Natural killer cell (primary cell): ENCODE data around the gene IFT122. TPM values are rescaled to one million over a fixed set of nuclear protein-coding genes. Genes with fewer than 3 reads are reported as not detected.

Experiments used
- ATAC-seq, 3 donors: fragments of 150-1000 bp in 2 of 3; fragments of 200-7000 bp in 1 of 3; cut with Tn5 transposase; 1 replicate in 1 of 3; 2 replicates in 2 of 3; pipeline ENCODE4 v1.10.0; 2021; ENCODE audit warnings: mild to moderate bottlenecking in 2 of 3, moderate library complexity in 2 of 3
- DNase-seq, 2 donors: peaks; one replicate each; pipeline versions ENCODE4 v3.0.0 to v3.0.0-alpha.2; 2013 to 2021; ENCODE audit warnings: mixed read lengths in 1 of 2
- H3K27ac ChIP-seq: one replicate; pipeline ENCODE4 v1.5.1; 2013; ENCODE audit warnings: mild to moderate bottlenecking, low read length
- H3K27me3 ChIP-seq: one replicate; pipeline ENCODE4 v1.6.1; 2013; ENCODE audit warnings: low read length; ENCODE audit not compliant: control insufficient read depth, insufficient read depth
- H3K36me3 ChIP-seq: one replicate; pipeline ENCODE4 v1.6.1; 2013; ENCODE audit warnings: low read length; ENCODE audit not compliant: control insufficient read depth, insufficient read depth
- H3K4me1 ChIP-seq: one replicate; pipeline ENCODE4 v1.6.1; 2013; ENCODE audit warnings: low read length; ENCODE audit not compliant: control insufficient read depth, insufficient read depth
- H3K4me3 ChIP-seq: one replicate; pipeline ENCODE4 v1.5.1; 2013; ENCODE audit warnings: low read length
- H3K9me3 ChIP-seq: one replicate; pipeline ENCODE4 v1.6.1; 2013; ENCODE audit warnings: low read length; ENCODE audit not compliant: control insufficient read depth, insufficient read depth
- H3K27ac Mint-ChIP-seq, 2 donors: one replicate each; pipeline ENCODE4 v1.8.0; 2022; ENCODE audit warnings: mild to moderate bottlenecking in 2 of 2, mixed read lengths in 2 of 2, moderate library complexity in 1 of 2
- H3K27me3 Mint-ChIP-seq, 2 donors: one replicate each; pipeline ENCODE4 v1.8.0; 2022; ENCODE audit warnings: low read depth in 2 of 2, mixed read lengths in 2 of 2
- H3K36me3 Mint-ChIP-seq: one replicate; pipeline ENCODE4 v1.8.0; 2022; ENCODE audit warnings: mixed read lengths
- H3K4me1 Mint-ChIP-seq, 2 donors: one replicate each; pipeline ENCODE4 v1.8.0; 2022; ENCODE audit warnings: mixed read lengths in 2 of 2
- H3K4me3 Mint-ChIP-seq: one replicate; pipeline ENCODE4 v1.8.0; 2022; ENCODE audit warnings: mild to moderate bottlenecking, moderate library complexity, mixed read lengths
- H3K9me3 Mint-ChIP-seq, 2 donors: one replicate each; pipeline ENCODE4 v1.8.0; 2022; ENCODE audit warnings: mixed read lengths in 2 of 2
- WGBS: methylation state at CpG from one replicate; pipeline ENCODE4 v1.1.7; 2013; ENCODE audit warnings: missing lambda C conversion rate; ENCODE audit not compliant: insufficient coverage; 5-methylcytosine and 5-hydroxymethylcytosine counted together
- intact Hi-C: fragments of 100-400 bp; cut with micrococcal nuclease; formaldehyde crosslinking; loops from one replicate; pipeline ENCODE4 v1.14.2; 2022
- total RNA-seq, 4 donors: library from RNA; stranded (reverse); fragments of 120-200 nt in 1 of 4; gene quantifications; one replicate each; pipeline versions ENCODE4 v1.2.3 to v1.2.4, GENCODE V29; 2013 to 2022
- TF ChIP-seq, protein P1 (sequence below): fragments of 200-600 bp; IDR thresholded peaks from one replicate; pipeline ENCODE4 v1.8.0; 2022; ENCODE audit warnings: antibody characterized with exemption

Gene IFT122
- total RNA-seq, 3 donors from 2014 or later (not counting 1 experiment from before 2014, with no cell fraction given) = 20.7 to 26.6 (median 23.9) TPM

DNA sequence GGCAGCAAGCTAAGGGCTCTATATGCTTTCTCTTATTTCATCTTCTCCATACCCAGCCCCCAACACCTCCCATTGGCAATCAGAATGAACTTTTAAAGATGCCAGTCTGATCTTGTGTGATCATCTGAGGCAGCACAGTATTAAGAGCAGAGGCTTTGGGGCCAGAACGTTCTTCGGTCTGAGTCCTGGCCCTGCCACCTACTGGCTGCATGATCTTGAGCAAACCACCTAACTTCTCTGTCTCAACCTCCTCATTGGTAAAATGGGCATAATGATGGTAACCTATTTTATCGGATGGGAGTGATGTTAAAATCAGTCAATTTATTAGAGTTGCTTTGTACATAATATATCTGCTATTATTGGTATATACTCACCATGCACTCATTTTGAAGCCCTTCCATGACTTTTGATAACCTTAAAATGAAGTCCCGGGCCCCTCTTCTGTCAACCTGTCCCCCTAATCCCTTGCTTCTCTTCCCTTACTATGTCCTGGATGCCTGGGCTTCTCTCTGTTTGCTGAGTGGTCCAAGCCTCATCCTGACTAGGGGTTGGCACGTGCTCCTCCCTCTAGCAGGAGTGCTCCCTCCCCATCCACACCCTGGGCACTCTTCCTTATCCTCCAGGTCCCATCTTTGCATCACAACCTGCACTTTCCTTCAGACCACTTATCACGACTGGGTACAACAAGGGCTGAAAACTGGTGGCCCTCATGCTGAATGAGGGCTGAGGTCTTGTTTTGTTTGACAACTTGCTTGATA is 17.9 kb upstream of the IFT122 start:
- Histone ChIP-seq H3K9me3 (no peaks in the 10 kb centered on the region), H3K4me3 (no peak overlapping the region), H3K27me3 (no peaks in the 10 kb centered on the region), H3K4me1 (no peaks in the 10 kb centered on the region), H3K27ac (no peak overlapping the region), H3K36me3 (no peaks in the 10 kb centered on the region)
- peaks cover 0 to under 1% of the 10 kb centered on the region in 2 donors for H3K4me1 Mint-ChIP-seq
- H3K9me3 Mint-ChIP-seq = no peaks in the 10 kb centered on the region
- H3K27ac Mint-ChIP-seq = no peak overlapping the region
- no peak for ATAC-seq
- WGBS = 80% methylated on average over 5 of the region's 6 CpGs
- no peak overlapping the region for H3K4me3 Mint-ChIP-seq
- no peak for DNase-seq
- H3K36me3 Mint-ChIP-seq = no peaks in the 10 kb centered on the region
- TF ChIP-seq, protein P1, sequence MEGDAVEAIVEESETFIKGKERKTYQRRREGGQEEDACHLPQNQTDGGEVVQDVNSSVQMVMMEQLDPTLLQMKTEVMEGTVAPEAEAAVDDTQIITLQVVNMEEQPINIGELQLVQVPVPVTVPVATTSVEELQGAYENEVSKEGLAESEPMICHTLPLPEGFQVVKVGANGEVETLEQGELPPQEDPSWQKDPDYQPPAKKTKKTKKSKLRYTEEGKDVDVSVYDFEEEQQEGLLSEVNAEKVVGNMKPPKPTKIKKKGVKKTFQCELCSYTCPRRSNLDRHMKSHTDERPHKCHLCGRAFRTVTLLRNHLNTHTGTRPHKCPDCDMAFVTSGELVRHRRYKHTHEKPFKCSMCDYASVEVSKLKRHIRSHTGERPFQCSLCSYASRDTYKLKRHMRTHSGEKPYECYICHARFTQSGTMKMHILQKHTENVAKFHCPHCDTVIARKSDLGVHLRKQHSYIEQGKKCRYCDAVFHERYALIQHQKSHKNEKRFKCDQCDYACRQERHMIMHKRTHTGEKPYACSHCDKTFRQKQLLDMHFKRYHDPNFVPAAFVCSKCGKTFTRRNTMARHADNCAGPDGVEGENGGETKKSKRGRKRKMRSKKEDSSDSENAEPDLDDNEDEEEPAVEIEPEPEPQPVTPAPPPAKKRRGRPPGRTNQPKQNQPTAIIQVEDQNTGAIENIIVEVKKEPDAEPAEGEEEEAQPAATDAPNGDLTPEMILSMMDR = no peak
- intact Hi-C loops = no loop called here
- H3K27me3 Mint-ChIP-seq = peaks cover 0 to 3% of the 10 kb centered on the region in 2 donors

DNA sequence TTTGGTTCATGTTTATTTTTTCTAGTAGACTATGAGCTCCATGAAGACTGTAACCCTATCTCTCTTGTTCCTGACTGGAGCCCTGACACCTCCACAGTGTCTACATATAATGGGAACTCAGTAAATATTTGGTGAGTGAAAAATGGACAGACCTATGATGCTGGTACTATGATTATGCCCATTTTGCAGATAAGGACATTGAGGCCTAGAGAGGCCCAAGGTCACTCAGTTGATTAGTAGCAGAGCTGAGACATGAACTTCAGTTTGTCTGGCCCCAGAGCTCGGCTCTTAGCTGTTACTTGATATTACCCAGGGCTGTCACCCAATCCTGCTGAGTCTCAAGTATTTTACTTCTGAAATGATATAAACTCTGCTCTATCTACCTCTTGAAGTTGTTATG is 17.1 kb upstream of the IFT122 start:
- H3K36me3 ChIP-seq = no peaks in the 10 kb centered on the region
- no peaks in the 10 kb centered on the region for H3K27me3 ChIP-seq
- TF ChIP-seq, protein P1 = no peak
- H3K27ac ChIP-seq = no peak overlapping the region
- peaks cover 7% of the 10 kb centered on the region for H3K4me1 ChIP-seq
- H3K4me3 ChIP-seq = no peak overlapping the region
- Mint-ChIP-seq H3K4me3 (no peak overlapping the region), H3K36me3 (no peaks in the 10 kb centered on the region), H3K4me1 (peaks cover 6 to 8% of the 10 kb centered on the region in 2 donors), H3K27me3 (peaks cover 0 to 3% of the 10 kb centered on the region in 2 donors), H3K9me3 (no peaks in the 10 kb centered on the region), H3K27ac (no peak overlapping the region)
- intact Hi-C loops = no loop called here
- 86% methylated on average over 1 of the region's 1 CpG for WGBS
- no peak for ATAC-seq
- no peaks in the 10 kb centered on the region for H3K9me3 ChIP-seq
- DNase-seq = no peak

DNA sequence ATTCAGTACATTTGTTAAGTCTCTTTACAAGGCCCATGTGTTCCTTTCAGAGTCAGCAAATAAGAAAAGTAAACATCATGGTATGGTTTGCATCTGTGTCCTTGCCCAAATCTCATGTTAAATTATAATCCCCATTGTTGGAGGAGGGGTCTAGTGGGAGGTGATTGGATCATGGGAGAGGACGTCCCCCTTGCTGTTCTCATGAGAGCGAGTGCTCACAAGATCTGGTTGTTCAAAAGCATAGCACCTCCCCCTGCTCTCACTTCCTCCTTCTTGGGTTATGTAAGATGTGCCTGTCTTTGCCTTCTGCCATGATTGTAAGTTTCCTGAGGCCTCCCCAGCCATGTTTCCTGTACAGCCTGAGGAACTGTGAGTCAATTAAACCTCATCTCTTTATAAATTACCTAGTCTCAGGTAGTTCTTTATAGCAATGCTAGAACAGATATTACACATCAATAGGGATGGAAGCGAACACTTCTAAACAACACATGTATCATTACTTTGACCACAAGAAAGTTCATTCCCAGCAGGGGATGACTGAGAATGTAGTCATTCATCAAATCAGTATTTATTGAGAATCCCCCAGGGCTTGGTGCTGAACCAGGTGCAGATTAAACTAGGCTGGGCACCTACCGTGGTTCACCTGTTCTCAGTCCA is 15.7 kb upstream of the IFT122 start:
- 90% methylated on average over 2 of the region's 4 CpGs for WGBS
- Histone ChIP-seq H3K27me3 (no peaks in the 10 kb centered on the region), H3K9me3 (no peaks in the 10 kb centered on the region), H3K4me3 (no peak overlapping the region), H3K27ac (no peak overlapping the region), H3K36me3 (no peaks in the 10 kb centered on the region), H3K4me1 (peaks cover 17% of the 10 kb centered on the region)
- TF ChIP-seq, protein P1 = no peak
- H3K4me1 Mint-ChIP-seq = peaks cover 18 to 21% of the 10 kb centered on the region in 2 donors
- no peaks in the 10 kb centered on the region for H3K36me3 Mint-ChIP-seq
- H3K4me3 Mint-ChIP-seq = no peak overlapping the region
- intact Hi-C loops = no loop called here
- ATAC-seq = no peak
- no peak overlapping the region for H3K27ac Mint-ChIP-seq
- H3K9me3 Mint-ChIP-seq = no peaks in the 10 kb centered on the region
- peaks cover 0 to 3% of the 10 kb centered on the region in 2 donors for H3K27me3 Mint-ChIP-seq
- DNase-seq = no peak
